NCI-H1436 treated with DMSO at 0.1 percent for 48 hours (cell line): ENCODE data around the gene CNN3.

ENCODE experiments used
- DNase-seq: peaks from one replicate; lab custom pipeline; 2025; lab: John Stamatoyannopoulos, UW

The CNN3 gene

GRCh38 chr1:94922761-94923331 lies 4.1 kb downstream of the CNN3 start:
- DNase-seq: no peak

GRCh38 chr1:94921977-94922376 lies 4.9 kb downstream of the CNN3 start:
- DNase-seq: no peak

GRCh38 chr1:94920061-94920460 lies 6.8 kb downstream of the CNN3 start:
- DNase-seq: no peak

- DNase-seq: no peak
Observed at GRCh38 chr1:94919241-94920030, 7.5 kb downstream of the CNN3 start.

- DNase-seq: no peak
Observed at GRCh38 chr1:94917251-94917650, 9.7 kb downstream of the CNN3 start.

GRCh38 chr1:94912263-94913184 lies 14.4 kb downstream of the CNN3 start:
- DNase-seq: no peak

- no peak for DNase-seq
Observed at GRCh38 chr1:94909486-94909885, 17.4 kb downstream of the CNN3 start.

- no peak for DNase-seq
Observed at GRCh38 chr1:94908965-94909364, 17.9 kb downstream of the CNN3 start.

GRCh38 chr1:94908190-94908589 lies 18.7 kb downstream of the CNN3 start:
- DNase-seq: no peak

- no peak for DNase-seq
Observed at GRCh38 chr1:94907136-94907535, 19.8 kb downstream of the CNN3 start.

GRCh38 chr1:94906382-94906781 lies 20.5 kb downstream of the CNN3 start:
- DNase-seq: no peak

GRCh38 chr1:94905207-94905606 lies 21.7 kb downstream of the CNN3 start:
- no peak for DNase-seq

GRCh38 chr1:94903280-94904009 lies 23.5 kb downstream of the CNN3 start:
- no peak for DNase-seq

- no peak for DNase-seq
Observed at GRCh38 chr1:94901841-94902240, 25.1 kb downstream of the CNN3 start.

- no peak for DNase-seq
Observed at GRCh38 chr1:94899756-94900155, 27.2 kb downstream of the CNN3 start.

GRCh38 chr1:94898491-94899385 lies 28.2 kb downstream of the CNN3 start:
- DNase-seq: no peak

GRCh38 chr1:94895518-94895917 lies 31.4 kb downstream of the CNN3 start:
- DNase-seq: no peak

GRCh38 chr1:94894630-94895029 lies 32.3 kb downstream of the CNN3 start:
- DNase-seq: no peak

- no peak for DNase-seq
Observed at GRCh38 chr1:94892604-94893254, 34.2 kb downstream of the CNN3 start.

- no peak for DNase-seq
Observed at GRCh38 chr1:94888201-94888600, 38.7 kb downstream of the CNN3 start.
